AG04450 (cell line): ENCODE results near the gene ASGR2. TPM values are rescaled to one million over a fixed set of nuclear protein-coding genes. Genes with fewer than 3 reads are reported as not detected.
"Not testable (repeated sequence)": the region's sequence is repeated elsewhere in the genome, so short reads cannot be mapped to it uniquely, and the experiment has no call there.

Experiments
- CTCF ChIA-PET: fragments of 300-600, 350-600 bp; formaldehyde crosslinking; extraction: SDS; loops from one replicate; lab custom pipeline; 2022; ENCODE audit warnings: antibody characterized with exemption, inconsistent platforms; lab: Charles Lee
- POLR2A ChIA-PET: fragments of 350-600 bp; formaldehyde crosslinking; extraction: SDS; loops from one replicate; lab custom pipeline; 2021; ENCODE audit warnings: antibody characterized with exemption, inconsistent platforms; lab: Yijun Ruan, JAX
- DNase-seq: peaks from one replicate; pipeline ENCODE4 v3.0.0-alpha.2; 2011; ENCODE audit warnings: low read depth, low spot score
- H3K27ac ChIP-seq: one replicate; pipeline ENCODE4 v1.5.1; 2012; ENCODE audit warnings: low read depth, low read length, control low read depth
- H3K27me3 ChIP-seq: one replicate; pipeline ENCODE4 v1.6.0; 2012; ENCODE audit warnings: low read length; ENCODE audit not compliant: control insufficient read depth, insufficient read depth
- H3K4me3 ChIP-seq: 2 replicates; pipeline ENCODE4 v1.5.1; 2011; ENCODE audit warnings: mild to moderate bottlenecking, low read depth, low read length, control low read depth
- H3K9me3 ChIP-seq: 2 replicates; pipeline ENCODE4 v1.5.1; 2012; ENCODE audit warnings: low read length; ENCODE audit not compliant: control insufficient read depth, insufficient read depth
- polyA plus RNA-seq: library from polyadenylated mRNA; depleted of rRNA; stranded (reverse); fragments of >200 nt; gene quantifications from 2 replicates; pipeline ENCODE4 v1.2.3, GENCODE V29; 2011
- TF ChIP-seq, protein P1 (sequence below): IDR thresholded peaks from 2 replicates; pipeline ENCODE4 v1.5.1; 2011; ENCODE audit warnings: low read depth, low read length, control low read depth, inconsistent platforms

Gene ASGR2
- polyA plus RNA-seq, 1 experiment = not detected

GRCh38 chr17:7132511-7133094 is 18.0 kb upstream of the ASGR2 start:
- Histone ChIP-seq H3K27me3 (peaks cover 42% of the 10 kb centered on the region), H3K4me3 (no peak overlapping the region), H3K9me3 (no peaks in the 10 kb centered on the region; the same call in 1 of the 2 replicates), H3K27ac (no peak overlapping the region)
- DNase-seq = no peak
- ChIA-PET CTCF (interaction anchor here (0.7 to 3.1 kb wide), 5 partner anchors 13 to 87 kb away, joined by 3 to 29 read pairs (median 4); no protein-coding TSS in a partner anchor), POLR2A (interaction anchor here (0.6 kb wide), 1 partner anchor 89 kb away, joined by 3 read pairs; the partner anchor contains the start of gene SLC16A11)
- TF ChIP-seq, protein P1, sequence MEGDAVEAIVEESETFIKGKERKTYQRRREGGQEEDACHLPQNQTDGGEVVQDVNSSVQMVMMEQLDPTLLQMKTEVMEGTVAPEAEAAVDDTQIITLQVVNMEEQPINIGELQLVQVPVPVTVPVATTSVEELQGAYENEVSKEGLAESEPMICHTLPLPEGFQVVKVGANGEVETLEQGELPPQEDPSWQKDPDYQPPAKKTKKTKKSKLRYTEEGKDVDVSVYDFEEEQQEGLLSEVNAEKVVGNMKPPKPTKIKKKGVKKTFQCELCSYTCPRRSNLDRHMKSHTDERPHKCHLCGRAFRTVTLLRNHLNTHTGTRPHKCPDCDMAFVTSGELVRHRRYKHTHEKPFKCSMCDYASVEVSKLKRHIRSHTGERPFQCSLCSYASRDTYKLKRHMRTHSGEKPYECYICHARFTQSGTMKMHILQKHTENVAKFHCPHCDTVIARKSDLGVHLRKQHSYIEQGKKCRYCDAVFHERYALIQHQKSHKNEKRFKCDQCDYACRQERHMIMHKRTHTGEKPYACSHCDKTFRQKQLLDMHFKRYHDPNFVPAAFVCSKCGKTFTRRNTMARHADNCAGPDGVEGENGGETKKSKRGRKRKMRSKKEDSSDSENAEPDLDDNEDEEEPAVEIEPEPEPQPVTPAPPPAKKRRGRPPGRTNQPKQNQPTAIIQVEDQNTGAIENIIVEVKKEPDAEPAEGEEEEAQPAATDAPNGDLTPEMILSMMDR = no peak

DNA sequence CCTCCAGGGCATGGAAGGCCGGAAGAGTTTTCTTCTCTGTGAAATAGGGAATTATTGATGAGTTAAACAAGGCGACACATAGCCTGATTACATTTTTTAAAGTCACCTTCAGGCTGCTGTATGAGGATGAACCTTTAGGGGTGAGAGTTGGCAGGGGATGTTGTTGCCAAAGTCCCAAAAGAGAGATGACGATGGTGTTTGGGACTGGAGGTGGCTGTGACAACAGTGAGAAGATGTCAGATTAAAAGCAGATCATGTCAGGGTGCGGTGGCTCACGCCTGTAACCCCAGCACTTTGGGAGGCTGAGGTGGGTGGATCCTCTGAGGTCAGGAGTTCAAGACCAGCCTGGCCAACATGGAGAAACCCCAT is 16.8 kb upstream of the ASGR2 start:
- DNase-seq = no peak
- H3K27ac ChIP-seq = no peak overlapping the region
- ChIA-PET CTCF (interaction anchor here (2.9 to 3.1 kb wide), 2 partner anchors 79 to 86 kb away, joined by 25 to 29 read pairs; no protein-coding TSS in a partner anchor), POLR2A (no interaction called here)
- no peak overlapping the region for H3K4me3 ChIP-seq
- H3K27me3 ChIP-seq = peaks cover 32% of the 10 kb centered on the region
- no peaks in the 10 kb centered on the region; the same call in 1 of the 2 replicates for H3K9me3 ChIP-seq
- TF ChIP-seq, protein P1 = no peak

DNA sequence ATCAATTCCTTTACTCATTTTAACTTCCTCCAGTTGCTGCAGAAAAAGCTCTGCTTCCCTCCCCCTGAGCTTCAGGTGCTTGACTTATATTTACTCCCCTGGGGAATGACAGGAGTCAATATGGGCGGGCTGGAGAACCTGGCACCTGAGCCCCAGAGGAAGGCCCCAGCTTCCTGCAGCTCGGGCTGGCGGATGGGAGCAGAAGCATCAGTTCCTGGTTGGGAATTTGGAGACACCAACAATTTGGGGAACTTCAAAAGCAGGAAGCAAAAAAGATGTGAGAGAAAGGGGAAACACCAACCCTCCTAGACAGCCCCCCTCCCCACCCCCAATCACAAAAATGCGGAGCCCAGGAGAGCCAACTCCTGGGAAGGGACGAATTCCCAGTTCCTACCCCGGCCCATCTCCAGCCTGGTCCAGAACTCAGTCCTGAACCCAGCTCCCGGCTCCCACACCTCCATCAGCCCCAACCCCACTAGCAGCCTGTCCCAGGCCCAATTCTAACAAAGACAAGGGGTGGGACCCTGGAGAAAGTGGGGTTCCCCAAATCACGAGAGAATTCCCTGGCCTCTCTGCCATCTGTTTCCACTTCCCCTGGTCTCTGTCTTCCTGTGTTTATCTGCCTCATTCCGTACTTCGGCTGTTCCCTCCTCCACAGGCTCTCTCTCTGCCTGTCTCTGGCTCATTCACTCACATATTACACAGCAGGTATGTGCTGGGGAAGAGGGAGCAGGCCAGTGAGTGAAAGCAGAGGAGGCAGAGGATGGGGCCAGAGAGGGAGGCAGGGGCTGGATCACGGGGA is 16.2 kb upstream of the ASGR2 start:
- TF ChIP-seq, protein P1 = no peak
- H3K27ac ChIP-seq = no peak overlapping the region
- no peak overlapping the region for H3K4me3 ChIP-seq
- ChIA-PET POLR2A (interaction anchor here (0.7 kb wide), 1 partner anchor 84 kb away, joined by 4 read pairs; no protein-coding TSS in a partner anchor), CTCF (interaction anchor here (0.7 kb wide), 1 partner anchor 79 kb away, joined by 3 read pairs; no protein-coding TSS in a partner anchor)
- no peaks in the 10 kb centered on the region; the same call in 1 of the 2 replicates for H3K9me3 ChIP-seq
- H3K27me3 ChIP-seq = peaks cover 32% of the 10 kb centered on the region
- DNase-seq = no peak

- CTCF ChIA-PET = interaction anchor here (1.1 to 1.5 kb wide), 2 partner anchors 77 to 83 kb away, joined by 3 to 9 read pairs; no protein-coding TSS in a partner anchor
- Histone ChIP-seq H3K4me3 (no peak overlapping the region), H3K9me3 (no peaks in the 10 kb centered on the region; the same call in 1 of the 2 replicates), H3K27me3 (peaks cover 32% of the 10 kb centered on the region), H3K27ac (no peak overlapping the region)
- no peak for DNase-seq
- POLR2A ChIA-PET = no interaction called here
- TF ChIP-seq, protein P1 = no peak
Observed at GRCh38 chr17:7129311-7129710, 14.7 kb upstream of the ASGR2 start.

DNA sequence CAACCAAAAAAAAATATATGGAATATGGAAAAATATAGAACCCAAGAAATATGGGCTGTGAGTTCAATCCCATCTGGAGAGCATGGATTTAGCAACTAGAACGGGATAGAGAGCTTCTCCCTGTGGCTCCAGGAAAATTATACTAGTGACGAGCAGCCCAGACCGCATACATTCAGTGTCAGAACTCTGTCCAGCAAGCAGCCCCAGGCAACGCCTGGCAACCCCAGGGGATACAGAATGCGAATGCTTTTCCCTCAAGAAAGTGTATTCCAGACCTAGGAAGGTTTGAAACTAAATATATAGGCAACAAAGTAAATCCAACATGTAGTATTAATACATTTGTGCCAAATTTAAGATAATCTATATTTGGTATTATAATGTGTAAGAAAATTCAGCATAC is 13.5 kb upstream of the ASGR2 start:
- TF ChIP-seq, protein P1 = no peak
- DNase-seq = no peak
- no peaks in the 10 kb centered on the region; the same call in 1 of the 2 replicates for H3K9me3 ChIP-seq
- no peak overlapping the region for H3K27ac ChIP-seq
- no peak overlapping the region for H3K4me3 ChIP-seq
- ChIA-PET POLR2A (no interaction called here), CTCF (interaction anchor here (1.1 to 1.5 kb wide), 2 partner anchors 76 to 82 kb away, joined by 3 to 9 read pairs; no protein-coding TSS in a partner anchor)
- peaks cover 27% of the 10 kb centered on the region for H3K27me3 ChIP-seq

DNA sequence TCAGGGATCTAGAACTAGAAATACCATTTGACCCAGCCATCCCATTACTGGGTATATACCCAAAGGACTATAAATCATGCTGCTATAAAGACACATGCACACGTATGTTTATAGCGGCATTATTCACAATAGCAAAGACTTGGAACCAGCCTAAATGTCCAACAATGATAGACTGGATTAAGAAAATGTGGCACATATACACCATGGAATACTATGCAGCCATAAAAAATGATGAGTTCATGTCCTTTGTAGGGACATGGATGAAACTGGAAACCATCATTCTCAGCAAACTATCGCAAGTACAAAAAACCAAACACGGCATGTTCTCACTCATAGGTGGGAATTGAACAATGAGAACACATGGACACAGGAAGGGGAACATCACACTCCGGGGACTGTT is 12.9 kb upstream of the ASGR2 start:
- CTCF ChIA-PET, POLR2A ChIA-PET: not testable (repeated sequence)

GRCh38 chr17:7126386-7126785 is 11.8 kb upstream of the ASGR2 start:
- CTCF ChIA-PET, H3K9me3 ChIP-seq, H3K4me3 ChIP-seq, DNase-seq, POLR2A ChIA-PET, H3K27ac ChIP-seq: not testable (repeated sequence)
- peaks cover 19% of the 10 kb centered on the region for H3K27me3 ChIP-seq

More for the DNA sequence above, 12.9 kb upstream of the ASGR2 start:
- peaks cover 25% of the 10 kb centered on the region for H3K27me3 ChIP-seq
- H3K9me3 ChIP-seq, H3K27ac ChIP-seq, H3K4me3 ChIP-seq, DNase-seq: not testable (repeated sequence)
